H1 (cell line): ENCODE results near the gene CRYBG1. TPM values are rescaled to one million over a fixed set of nuclear protein-coding genes. Genes with fewer than 3 reads are reported as not detected.

Experiments used
- BCL11A ChIP-seq, 2 experiments: IDR thresholded peaks; one replicate each; pipeline ENCODE4 v1.6.1; 2011; ENCODE audit warnings: low read depth in 2 of 2, low read length in 2 of 2, mild to moderate bottlenecking in 2 of 2
- CBX8 ChIP-seq: fragments of 300-800, 300-1000 bp; sonication (generic); IDR thresholded peaks from 2 replicates; pipeline ENCODE4 v1.7.1; 2016; ENCODE audit warnings: low read depth, low read length, borderline replicate concordance
- CHD2 ChIP-seq: IDR thresholded peaks from 2 replicates; pipeline ENCODE4 v1.6.1; 2012; ENCODE audit warnings: low read length, improper control_type of control experiment
- FOSL1 ChIP-seq: IDR thresholded peaks from 2 replicates; pipeline ENCODE4 v1.6.1; 2011; ENCODE audit warnings: mild to moderate bottlenecking, low read depth, low read length, moderate library complexity; ENCODE audit not compliant: insufficient read depth
- MAFK ChIP-seq: IDR thresholded peaks from 2 replicates; pipeline ENCODE4 v1.6.1; 2012; ENCODE audit warnings: low read depth, mild to moderate bottlenecking, improper control_type of control experiment, low read length
- NRF1 ChIP-seq: IDR thresholded peaks from 2 replicates; pipeline ENCODE4 v1.6.1; 2011; ENCODE audit warnings: mild to moderate bottlenecking, low read depth, low read length, improper control_type of control experiment
- POLR2AphosphoS5 ChIP-seq: IDR thresholded peaks from 2 replicates; pipeline ENCODE4 v1.6.1; 2011; ENCODE audit warnings: low read depth, low read length
- SIRT6 ChIP-seq: IDR thresholded peaks from one replicate; pipeline ENCODE4 v1.7.1; 2012; ENCODE audit warnings: low read length, inconsistent platforms
- SUZ12 ChIP-seq: fragments of 200-600 bp; sonication (generic); IDR thresholded peaks from 2 replicates; pipeline ENCODE4 v1.6.1; 2012; ENCODE audit warnings: mild to moderate bottlenecking, inconsistent platforms, low read length, moderate library complexity, mixed read lengths
- polyA plus RNA-seq, 7 experiments: library from polyadenylated mRNA; depleted of rRNA in 3 of 7; stranded (reverse) in 5 of 7; unstranded in 2 of 7; fragments of >200 nt in 5 of 7; fragments of 200-250 nt in 2 of 7; gene quantifications; 1 replicate in 5 of 7; 2 replicates in 1 of 7; 4 replicates in 1 of 7; pipeline versions ENCODE4 v1.2.1 to v1.2.3, GENCODE V29; 2011 to 2013; ENCODE audit warnings: missing spikeins in 2 of 7, mixed read lengths in 2 of 7
- total RNA-seq: library from RNA; stranded (reverse); fragmentation: NEBNext Ultra II Directional; extraction: Animal tissue kit (Norgen Biotek cat#: 25700); gene quantifications from 2 replicates; pipeline ENCODE4 v1.2.1, GENCODE V29; 2021
- TF ChIP-seq, protein P1 (sequence below): fragments of 300-600 bp; sonication (generic); IDR thresholded peaks from 2 replicates; pipeline ENCODE4 v1.7.1; 2012; ENCODE audit warnings: low read length, moderate library complexity, mild to moderate bottlenecking, inconsistent platforms; ENCODE audit not compliant: insufficient replicate concordance
- TF ChIP-seq, protein P2 (sequence below): IDR thresholded peaks from 2 replicates; pipeline ENCODE4 v1.6.1; 2012; ENCODE audit warnings: inconsistent platforms

Gene CRYBG1
- total and polyA plus RNA-seq, 2 of the 8 experiments (the other 6 are each of a cell fraction or from before 2014, with no cell fraction given) = 2.2 to 11.6 TPM

- TF ChIP-seq, protein P1, sequence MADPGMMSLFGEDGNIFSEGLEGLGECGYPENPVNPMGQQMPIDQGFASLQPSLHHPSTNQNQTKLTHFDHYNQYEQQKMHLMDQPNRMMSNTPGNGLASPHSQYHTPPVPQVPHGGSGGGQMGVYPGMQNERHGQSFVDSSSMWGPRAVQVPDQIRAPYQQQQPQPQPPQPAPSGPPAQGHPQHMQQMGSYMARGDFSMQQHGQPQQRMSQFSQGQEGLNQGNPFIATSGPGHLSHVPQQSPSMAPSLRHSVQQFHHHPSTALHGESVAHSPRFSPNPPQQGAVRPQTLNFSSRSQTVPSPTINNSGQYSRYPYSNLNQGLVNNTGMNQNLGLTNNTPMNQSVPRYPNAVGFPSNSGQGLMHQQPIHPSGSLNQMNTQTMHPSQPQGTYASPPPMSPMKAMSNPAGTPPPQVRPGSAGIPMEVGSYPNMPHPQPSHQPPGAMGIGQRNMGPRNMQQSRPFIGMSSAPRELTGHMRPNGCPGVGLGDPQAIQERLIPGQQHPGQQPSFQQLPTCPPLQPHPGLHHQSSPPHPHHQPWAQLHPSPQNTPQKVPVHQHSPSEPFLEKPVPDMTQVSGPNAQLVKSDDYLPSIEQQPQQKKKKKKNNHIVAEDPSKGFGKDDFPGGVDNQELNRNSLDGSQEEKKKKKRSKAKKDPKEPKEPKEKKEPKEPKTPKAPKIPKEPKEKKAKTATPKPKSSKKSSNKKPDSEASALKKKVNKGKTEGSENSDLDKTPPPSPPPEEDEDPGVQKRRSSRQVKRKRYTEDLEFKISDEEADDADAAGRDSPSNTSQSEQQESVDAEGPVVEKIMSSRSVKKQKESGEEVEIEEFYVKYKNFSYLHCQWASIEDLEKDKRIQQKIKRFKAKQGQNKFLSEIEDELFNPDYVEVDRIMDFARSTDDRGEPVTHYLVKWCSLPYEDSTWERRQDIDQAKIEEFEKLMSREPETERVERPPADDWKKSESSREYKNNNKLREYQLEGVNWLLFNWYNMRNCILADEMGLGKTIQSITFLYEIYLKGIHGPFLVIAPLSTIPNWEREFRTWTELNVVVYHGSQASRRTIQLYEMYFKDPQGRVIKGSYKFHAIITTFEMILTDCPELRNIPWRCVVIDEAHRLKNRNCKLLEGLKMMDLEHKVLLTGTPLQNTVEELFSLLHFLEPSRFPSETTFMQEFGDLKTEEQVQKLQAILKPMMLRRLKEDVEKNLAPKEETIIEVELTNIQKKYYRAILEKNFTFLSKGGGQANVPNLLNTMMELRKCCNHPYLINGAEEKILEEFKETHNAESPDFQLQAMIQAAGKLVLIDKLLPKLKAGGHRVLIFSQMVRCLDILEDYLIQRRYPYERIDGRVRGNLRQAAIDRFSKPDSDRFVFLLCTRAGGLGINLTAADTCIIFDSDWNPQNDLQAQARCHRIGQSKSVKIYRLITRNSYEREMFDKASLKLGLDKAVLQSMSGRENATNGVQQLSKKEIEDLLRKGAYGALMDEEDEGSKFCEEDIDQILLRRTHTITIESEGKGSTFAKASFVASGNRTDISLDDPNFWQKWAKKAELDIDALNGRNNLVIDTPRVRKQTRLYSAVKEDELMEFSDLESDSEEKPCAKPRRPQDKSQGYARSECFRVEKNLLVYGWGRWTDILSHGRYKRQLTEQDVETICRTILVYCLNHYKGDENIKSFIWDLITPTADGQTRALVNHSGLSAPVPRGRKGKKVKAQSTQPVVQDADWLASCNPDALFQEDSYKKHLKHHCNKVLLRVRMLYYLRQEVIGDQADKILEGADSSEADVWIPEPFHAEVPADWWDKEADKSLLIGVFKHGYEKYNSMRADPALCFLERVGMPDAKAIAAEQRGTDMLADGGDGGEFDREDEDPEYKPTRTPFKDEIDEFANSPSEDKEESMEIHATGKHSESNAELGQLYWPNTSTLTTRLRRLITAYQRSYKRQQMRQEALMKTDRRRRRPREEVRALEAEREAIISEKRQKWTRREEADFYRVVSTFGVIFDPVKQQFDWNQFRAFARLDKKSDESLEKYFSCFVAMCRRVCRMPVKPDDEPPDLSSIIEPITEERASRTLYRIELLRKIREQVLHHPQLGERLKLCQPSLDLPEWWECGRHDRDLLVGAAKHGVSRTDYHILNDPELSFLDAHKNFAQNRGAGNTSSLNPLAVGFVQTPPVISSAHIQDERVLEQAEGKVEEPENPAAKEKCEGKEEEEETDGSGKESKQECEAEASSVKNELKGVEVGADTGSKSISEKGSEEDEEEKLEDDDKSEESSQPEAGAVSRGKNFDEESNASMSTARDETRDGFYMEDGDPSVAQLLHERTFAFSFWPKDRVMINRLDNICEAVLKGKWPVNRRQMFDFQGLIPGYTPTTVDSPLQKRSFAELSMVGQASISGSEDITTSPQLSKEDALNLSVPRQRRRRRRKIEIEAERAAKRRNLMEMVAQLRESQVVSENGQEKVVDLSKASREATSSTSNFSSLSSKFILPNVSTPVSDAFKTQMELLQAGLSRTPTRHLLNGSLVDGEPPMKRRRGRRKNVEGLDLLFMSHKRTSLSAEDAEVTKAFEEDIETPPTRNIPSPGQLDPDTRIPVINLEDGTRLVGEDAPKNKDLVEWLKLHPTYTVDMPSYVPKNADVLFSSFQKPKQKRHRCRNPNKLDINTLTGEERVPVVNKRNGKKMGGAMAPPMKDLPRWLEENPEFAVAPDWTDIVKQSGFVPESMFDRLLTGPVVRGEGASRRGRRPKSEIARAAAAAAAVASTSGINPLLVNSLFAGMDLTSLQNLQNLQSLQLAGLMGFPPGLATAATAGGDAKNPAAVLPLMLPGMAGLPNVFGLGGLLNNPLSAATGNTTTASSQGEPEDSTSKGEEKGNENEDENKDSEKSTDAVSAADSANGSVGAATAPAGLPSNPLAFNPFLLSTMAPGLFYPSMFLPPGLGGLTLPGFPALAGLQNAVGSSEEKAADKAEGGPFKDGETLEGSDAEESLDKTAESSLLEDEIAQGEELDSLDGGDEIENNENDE = no peak
- TF ChIP-seq SIRT6 (no peak), SUZ12 (no peak), CHD2 (no peak), POLR2AphosphoS5 (no peak), BCL11A (IDR thresholded peaks at IDR 0.05; ENCODE audit: low read depth in 2 of 2, low read length in 2 of 2) (no peak), CBX8 (no peak), NRF1 (no peak), FOSL1 (no peak), MAFK (no peak)
- TF ChIP-seq, protein P2, sequence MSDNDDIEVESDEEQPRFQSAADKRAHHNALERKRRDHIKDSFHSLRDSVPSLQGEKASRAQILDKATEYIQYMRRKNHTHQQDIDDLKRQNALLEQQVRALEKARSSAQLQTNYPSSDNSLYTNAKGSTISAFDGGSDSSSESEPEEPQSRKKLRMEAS = no peak
These were observed 3.1 kb downstream of the CRYBG1 start (continued) for GRCh38 chr6:106363401-106364138.
